Fibroblast of upper back skin (primary cell): ENCODE data around the gene A3GALT2.

Experiments
- DNase-seq: peaks from one replicate; pipeline ENCODE4 v3.0.0-alpha.2; 2013

The A3GALT2 gene

DNA sequence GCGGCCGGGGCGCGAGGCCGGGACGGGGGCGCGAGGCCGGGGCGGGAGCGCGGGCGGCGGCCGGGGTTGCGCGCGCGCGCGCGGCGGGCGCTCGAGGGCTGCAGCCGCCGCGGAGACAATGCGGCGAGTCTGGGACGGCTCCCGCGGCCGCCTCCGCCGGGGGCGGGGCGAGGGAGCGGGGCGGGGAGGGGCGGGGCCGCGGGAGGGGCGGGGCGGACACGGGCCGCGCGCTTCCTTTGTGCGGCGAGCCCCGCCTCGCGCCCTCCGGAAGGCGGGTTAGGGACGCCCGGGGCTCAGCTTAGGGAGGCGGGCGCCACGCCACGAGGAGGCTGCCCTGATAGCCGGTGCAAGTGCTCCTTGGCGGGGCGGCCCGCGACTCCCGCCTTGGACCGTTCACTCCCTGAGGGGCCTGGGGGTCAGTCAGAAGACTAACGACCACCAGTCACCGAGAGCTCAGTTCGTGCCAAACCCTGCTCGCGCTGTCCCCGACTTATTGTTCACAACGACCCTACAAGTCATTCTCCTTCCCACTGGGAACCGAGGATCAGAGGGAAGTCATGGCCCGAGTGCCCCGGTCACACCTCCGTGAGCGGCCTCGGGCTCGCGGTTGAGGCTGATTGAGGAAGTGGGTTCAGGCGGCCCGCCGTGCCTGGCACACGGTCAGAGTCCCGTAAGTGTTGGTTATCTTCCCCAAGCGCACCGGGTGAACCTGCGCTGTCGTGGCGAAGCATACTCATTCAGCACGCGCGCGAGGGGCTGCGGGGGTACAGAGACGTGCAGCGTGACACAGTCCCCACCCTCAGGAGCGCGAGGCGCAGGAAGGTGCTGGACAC lies 29.1 kb upstream of the A3GALT2 start:
- peak; percentile 79 for DNase-seq

DNA sequence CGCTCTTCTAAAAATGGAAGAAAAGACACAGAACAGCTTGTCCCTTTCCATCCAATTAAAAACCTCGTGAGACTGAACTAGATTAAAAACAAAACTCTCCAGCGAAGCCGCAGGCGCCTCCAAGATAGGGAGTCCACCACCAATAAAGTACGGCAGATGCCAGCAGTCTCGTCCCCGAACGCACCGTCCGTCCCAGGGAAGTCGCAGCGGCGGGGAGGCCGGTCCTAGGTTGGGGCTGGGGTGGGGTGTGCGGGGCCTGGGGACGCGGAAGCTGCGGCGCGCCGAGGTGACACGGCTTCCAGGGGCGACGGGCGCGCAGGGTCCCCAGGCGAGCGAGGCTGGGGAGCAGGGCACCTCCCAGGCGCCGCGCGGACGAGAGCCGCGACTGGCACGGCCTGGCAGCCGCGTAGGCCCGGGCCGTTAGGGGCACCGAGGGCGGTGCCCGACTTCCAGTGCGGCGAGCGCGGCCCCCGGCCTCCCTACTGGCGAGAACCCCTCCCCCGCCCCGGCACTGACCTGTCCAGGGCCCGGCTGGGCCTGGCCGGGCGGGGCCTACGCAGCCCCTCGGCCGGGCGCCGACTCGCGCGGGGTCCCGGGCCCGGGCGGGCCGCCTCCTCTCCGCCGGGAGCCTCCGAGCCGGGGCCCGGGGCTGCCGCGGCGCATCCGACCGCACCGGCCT lies 28.3 kb upstream of the A3GALT2 start:
- DNase-seq = no peak

DNA sequence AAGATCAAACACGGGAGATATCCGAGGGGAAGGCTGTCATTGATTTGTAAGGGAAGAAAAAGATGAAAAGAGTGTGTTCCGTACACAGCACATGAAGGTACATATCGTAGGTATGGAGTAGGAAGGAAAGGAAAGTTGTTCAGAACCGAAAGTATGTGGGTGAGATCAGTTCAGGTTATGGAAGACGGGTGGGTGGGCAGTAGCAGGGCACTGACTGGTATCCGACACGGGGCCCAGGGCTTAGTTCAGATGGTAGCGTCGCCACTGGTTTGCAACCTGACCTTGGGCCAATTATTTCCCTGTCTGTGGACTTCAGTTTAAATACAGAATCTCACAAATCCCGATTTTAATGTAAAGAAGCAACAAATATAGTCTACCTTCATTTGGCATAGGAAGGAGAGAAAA lies 27.8 kb upstream of the A3GALT2 start:
- no peak for DNase-seq

DNA sequence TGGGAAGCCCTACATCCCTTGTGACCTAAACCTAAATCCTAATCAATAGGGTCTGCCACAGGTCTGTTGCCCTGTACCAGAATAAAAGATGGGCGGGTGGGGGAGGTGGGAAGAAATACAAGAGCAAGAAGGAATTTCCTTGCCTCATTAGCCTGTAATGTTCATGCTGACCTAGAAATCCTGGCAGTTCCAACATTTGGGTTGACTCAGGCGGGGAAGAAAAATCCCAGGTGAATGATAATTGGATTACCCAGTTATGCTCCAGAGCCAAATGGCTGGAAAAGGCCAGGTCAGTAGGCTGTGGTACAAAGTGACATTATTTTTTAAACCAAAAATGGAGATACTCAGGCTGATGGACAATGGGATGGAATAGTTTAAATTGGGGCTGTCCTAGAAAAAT lies 27.3 kb upstream of the A3GALT2 start:
- peak; percentile 62 for DNase-seq

DNA sequence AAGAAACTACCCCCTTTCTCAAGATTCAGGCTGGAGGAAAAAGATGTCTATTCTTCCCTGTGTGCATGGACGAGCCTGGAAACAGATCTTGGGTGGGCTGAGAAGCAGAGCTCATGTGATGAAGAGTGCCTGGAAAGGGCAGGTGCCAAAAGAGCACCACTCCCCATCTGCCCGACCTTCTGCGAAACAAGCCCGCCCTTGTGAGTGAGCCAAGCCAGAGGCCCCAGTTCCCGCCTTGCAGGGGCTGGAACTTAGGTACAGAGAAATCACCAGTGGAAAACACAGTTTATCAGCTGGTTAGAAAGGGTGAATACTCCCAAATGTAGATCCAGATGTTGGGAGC lies 26.7 kb upstream of the A3GALT2 start:
- no peak for DNase-seq

DNA sequence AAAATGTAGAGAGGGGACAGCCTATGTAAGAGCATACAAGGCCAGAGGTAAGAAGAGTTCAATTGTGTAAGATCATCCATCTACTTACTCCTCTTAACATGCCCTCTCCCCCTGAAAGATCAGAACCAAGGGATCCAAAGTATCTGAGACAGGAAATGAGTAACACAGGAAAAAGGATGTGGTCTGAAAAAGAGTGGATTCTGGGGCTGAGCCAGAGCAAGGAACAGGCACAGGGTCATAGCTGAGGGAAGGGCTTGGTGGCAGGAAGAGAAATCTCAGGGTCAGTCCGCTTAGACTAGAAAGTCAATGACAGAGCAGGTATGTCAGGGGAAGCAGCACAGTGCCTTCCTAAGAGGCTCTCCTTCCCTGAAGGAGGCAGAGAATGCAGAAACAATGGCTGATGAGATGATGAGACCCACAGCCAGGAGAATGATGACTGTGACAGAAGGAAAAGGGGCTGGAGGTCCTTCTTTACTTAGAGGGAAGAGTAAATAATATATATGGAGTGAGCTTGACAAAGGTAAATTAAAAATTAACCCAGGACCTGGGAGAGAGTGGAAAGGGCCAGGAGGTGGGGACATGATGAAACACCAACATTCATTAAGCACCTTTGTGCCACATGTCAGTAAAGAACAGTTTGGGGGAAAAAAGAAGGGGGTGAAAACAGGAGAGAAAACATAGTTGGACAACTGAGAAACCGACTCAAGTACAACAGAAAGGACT lies 26.2 kb upstream of the A3GALT2 start:
- DNase-seq = peak; percentile 93

DNA sequence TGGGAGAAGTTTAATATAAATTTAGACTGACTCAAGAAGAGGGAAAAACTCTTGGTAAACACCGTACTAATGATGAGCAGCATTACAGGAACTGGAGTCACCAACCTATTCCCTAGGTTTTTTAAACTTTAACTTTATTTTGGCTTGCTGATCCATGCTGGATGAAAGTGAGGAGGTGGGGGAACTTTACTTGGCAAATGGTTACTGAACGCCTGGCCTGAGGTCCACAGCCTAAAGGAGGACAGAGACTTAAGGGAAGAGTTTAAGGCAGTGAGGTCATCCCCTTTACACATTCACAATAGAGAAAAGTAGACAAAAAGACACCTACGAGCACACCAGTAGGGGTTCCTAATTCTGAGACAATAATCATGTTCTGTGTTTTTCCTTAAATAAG lies 25.6 kb upstream of the A3GALT2 start:
- no peak for DNase-seq

DNA sequence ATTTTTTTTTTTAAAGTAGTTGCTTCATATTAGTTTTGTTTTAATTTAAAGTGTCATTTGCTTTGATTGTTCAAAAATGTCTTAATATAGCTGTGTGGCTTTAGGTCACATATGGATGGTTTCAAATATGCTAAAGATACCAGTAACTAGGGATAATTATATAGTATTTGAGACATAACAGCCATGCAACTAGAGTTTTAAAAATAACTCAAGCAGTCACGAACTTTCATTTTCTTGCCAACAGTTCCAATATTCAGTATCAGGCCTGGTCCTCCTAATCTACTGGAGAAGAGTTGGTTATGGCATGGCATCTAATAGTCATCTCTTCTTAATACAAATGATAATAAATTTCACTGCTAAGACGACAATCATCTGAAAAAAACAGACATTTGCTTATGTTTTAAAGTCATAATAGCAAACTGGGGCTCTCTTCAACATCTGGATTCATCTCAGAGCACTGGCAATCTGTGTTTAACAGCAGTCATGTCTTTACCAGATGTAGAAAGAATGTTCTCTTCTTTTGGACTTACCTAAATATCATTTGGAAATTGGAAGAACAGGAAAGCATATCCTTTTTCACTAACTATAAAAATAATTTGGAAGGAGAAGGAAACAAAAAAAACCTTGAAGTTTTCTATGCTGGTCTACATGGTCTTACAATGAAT lies 24.1 kb upstream of the A3GALT2 start:
- no peak for DNase-seq

DNA sequence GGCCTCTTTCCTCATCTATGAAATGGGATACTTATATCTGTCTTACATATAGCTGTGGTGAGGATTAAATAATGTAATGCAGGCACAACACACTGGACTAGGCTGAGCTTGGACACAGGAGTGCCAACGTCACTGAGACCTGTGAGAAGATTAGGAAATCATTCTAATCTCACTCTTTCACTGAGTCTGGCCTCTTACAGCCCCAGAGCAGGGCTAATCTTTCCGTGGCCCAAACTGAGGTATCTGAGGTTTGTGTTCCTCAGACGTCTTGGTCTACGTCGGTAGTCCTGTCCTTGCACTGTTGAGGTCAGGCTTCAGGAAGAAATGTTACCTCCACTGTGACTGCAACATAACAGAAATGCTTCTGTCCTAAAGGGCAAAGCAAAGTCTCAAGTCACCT lies 22.6 kb upstream of the A3GALT2 start:
- no peak for DNase-seq

DNA sequence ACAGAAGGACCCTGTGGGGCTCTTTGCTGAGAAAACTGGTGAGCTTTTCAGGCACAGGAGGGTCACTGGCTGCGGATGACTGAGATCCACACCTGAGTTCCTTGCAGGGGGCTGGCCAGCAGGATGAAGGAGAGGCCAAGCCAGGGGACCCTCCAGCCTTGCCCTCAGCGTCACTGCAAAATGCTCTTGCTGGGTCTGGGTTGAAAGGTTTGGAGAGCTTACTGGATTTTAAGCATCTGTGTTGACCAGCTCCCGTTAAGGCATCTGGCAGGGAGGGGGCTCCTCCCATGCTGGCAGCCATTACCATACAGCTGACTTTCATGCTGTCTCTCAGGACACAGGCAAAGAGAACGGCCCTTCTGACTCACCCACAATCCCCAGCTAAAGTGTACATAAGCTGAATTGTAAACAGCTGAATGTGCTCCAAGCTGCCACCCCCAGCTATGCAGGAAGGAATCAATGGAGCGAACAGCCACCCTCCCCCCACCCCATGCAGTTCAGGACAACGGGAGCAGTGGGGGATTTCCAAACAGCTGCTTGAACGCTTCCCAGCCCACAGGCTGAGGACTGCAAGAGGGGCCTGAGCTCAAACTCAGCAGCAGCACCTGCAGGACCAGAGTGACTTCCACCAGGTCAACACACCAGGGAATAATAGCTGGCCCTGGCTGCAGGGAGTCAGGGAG lies 21.3 kb upstream of the A3GALT2 start:
- DNase-seq = peak; percentile 98

DNA sequence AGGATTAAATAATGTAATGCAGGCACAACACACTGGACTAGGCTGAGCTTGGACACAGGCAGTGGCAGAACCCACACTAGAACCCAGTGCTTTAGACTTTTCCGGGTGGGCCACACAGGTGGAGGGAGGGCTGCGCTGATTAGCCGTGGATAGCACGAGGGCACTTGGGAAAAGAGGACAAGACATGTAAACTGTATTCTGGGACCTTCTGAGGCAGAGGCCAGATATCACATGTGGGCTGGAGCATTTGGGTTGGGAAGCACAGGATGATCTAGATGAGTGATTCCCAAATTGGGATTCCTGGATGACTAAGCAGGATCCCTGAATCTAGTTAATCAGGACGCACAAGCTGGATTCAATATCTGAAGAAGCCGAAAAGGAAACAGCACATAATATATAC lies 20.3 kb upstream of the A3GALT2 start:
- no peak for DNase-seq

DNA sequence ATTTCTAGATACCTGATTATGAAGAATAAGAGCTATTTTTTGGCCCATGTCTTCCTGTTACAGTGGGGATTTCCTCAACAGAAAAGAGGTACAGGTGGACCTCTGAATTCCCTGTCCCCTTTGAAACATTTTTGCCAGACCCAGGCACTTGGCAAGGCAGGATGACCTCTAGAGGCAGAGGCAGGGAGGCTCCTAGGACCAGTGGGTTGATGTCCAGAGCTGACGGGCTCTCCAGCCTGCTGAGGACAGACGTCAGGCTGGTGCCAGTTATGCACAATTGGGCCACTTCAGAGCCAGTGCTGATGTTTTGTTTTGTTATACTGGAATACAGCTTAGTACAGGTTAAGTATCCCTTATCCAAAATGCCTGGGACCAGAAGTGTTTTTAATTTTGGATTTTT lies 18.5 kb upstream of the A3GALT2 start:
- no peak for DNase-seq

DNA sequence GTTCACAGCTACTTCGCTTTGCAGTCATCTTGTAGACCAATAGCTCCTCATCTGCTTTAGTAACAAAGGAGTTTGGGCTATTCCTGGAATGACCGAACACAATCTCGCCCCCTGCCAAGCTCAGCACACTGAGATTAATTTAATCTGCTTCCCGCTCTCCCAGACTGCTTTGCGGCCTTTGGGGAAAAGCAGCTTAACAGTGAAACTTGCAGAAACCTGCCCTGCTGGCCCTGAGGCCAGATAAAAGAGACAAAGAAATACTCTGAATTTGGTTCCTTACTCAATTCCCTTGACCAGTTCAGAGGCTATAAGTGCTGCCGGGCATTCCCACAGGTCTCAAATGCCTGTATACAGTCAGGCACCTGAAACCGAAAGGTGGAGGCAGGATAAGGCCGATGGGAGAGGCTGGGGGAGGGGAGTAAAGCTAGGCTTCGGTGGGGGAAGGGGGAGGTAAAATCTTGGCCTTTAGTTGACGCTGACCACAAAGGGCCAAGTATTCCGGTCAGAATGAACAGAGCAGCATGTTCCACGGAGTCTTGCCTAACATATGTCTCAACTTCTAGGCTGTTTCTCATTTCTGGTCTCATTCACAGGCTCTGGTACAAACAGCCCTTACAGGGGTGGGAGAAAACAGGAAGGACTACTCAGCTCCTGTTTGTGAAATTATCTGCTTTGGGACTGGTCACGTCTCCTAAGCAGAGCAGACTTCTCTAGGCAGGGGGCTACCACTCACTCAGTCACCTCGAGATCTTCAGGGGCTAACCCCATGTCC lies 17.7 kb upstream of the A3GALT2 start:
- DNase-seq = peak; percentile 78

DNA sequence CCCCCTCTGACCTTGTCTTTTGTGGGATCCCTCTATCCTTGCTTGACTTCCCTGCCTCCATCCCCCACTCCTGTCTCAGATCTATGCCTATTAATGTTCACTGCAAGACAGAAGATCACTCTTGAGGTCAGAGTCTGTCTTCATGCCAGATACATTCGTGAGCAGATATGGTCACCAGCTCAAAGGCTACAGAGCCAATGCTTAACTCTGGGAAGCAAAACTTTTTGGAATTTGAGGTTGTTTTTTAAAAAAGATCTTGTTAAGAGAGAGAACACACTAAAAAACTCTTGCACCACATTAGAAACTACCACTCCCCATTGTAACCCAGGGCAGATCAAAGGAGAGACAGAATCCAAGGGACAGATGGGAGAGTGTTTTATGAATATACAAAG lies 17.1 kb upstream of the A3GALT2 start:
- DNase-seq = peak; percentile 70

DNA sequence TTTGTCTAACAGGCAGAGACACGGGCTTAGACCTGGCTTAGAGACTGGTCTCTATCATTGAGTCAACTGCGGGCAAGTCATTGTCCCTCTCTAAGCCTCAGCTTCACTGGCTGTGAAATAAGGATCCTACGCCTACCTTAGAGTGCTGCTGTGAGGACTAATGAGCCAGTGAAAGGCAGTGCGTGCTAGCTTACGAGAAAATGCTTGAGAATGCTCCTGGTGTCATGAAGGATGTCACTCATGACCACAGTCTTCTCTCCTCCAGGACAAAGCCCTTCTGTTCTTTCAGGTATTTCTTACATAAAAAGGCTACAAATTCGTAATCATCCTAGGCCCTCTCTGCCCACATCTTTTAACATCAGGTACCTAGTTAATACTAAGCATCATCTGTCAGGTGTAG lies 16.5 kb upstream of the A3GALT2 start:
- DNase-seq = no peak

DNA sequence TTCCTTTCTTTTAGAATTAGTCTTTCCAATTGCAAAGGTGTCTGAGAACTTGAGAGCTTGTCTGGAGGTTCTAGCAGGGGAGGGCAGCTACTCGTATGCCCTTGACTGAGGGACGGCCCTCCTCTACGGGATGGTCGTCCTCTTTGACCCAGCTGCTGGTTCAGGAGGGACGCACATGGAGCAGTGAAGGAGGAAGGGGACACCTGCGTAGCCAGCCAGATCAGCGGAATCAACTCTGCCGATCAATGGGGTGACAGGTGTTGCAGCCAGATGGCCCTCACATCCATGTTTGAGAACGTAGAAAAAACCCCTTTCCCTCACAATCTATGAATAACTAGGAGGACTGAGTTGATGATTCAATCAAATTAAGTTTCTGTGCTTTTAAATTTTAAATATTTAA lies 15.7 kb upstream of the A3GALT2 start:
- no peak for DNase-seq

DNA sequence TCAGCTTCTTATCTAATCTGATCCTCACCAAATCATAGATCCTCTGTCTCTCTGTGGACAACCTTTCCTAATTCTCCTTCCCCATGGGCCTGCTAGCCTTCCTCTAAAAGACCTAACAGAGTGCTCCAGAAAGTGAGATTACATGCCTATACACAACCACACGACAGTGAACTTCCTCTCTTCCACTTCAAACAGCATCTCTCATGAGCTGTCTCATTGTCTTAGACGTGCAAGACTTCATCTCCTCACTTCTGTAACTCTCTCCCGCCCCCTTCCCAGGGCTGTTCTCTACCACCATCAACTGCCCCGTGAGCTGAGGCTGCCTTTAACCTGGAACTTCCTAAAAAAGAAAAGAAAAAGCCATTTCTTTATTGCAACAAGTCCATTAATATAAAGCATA lies 14.1 kb upstream of the A3GALT2 start:
- no peak for DNase-seq

DNA sequence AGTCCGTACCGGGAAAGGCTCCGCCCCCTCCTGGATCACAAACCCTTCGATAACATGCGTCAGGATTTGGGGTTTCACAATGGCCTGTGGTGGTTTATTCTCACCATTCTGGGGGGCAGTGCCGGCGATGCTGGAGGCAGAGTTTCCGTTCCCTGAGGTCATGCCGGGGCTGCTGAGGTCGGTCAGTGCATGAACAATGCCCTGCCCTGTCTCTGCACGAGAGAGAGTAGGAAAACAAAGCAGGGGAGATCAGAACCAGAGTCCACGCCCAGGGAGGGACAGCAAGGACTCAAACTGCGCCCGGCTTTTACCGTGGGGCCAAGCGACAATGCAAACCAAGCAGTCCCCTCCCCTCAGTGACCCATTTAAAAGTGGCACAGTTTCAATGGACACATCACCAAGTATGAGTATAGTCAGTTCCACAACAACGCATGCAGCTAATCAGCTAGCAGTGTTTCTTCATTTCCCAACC lies 13.2 kb upstream of the A3GALT2 start:
- DNase-seq = no peak

DNA sequence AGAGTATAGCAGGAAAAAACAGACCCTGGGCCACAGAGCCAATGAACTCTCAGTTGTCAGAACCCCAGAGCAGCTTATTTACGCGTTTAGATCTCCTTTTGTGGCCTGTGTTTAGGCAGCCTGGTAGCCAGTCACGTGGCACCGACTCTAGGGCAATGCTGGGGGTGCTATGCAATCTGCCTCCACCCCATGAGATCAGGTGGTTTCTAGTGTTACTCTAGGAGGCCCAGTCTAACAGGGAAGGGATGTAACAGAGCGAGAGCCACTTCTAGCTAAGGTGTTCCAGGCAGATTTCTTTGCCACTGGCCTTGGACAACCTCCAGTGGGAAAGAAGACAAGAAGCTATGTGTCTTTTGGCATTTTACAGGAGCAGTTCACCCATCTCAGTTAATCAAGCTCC lies 12.0 kb upstream of the A3GALT2 start:
- DNase-seq = no peak

DNA sequence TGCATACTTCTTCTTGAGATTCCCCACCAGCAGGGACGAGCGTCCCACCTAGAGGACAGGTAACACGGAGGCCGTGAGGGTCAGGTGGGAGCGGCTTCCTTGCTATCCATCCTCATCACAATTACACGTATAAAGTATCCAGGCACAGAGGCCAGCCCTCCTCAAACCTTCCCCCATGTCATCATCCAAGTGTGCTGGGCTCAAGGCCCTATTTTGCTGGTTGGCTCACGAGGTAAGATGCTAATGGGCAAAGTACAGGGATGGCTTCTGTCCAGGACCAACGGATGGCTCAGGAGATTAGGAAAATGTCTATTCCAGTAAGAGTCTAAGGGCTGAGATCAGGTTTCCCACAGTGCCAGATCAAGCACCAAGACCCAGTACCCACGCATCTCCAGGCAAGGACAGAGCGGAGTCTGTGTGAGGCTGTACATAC lies 11.5 kb upstream of the A3GALT2 start:
- DNase-seq = no peak

DNA sequence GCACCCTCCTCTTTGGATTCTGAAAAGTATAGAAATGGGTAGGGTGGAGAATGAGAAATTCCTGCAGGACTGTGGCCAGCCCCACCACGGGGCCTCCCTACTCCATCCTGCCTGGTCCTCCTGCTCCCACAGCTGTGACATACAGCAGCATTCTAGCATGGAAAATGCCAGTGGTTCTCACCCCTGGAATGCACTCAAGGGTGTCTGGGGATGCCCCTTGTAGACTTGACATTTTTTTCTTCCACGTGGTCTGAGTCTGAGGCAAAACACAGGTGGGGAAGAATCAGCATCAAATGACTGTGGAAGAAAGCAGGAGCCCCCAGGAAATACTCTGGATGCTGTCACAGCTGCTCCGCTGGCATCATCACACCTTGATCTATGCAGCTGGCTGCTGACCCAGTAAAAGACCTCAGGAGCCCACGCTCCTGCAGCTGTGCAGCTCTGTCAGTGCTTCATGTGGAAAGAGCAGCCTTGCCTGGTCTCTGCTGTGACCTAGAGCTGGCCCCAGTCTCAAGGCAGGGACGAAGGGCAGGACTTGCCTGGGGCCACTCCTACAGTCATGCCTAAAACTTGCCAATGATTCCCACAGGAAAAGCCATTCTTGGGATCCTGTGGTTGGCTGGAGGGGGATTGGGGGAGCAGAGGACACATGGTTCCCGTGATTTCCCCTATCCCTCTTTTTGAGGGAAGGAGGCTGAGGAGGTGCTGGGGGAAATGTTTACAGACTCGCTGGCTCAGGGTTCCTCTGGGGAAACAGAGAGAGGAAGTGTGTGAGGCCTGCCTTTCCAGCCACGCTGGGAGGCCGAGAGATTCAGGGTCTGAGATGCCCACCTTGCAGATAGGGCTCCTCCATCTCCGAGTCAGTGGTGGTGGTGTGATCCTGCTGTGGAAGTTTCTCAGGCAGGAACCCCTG lies 10.8 kb upstream of the A3GALT2 start:
- no peak for DNase-seq
